ENCODE data around the gene CASZ1.

Gene CASZ1

GRCh38 chr1:10724948-10725847 lies 71.2 kb downstream of the CASZ1 start:
- DNase-seq (ENCODE audit: low read depth in 3 of 3) = no peak

GRCh38 chr1:10724511-10724910 lies 71.9 kb downstream of the CASZ1 start:
- DNase-seq (ENCODE audit: low read depth in 3 of 3) = no peak

GRCh38 chr1:10724052-10724494 lies 72.4 kb downstream of the CASZ1 start:
- no peak for DNase-seq (ENCODE audit: low read depth in 3 of 3)

DNA sequence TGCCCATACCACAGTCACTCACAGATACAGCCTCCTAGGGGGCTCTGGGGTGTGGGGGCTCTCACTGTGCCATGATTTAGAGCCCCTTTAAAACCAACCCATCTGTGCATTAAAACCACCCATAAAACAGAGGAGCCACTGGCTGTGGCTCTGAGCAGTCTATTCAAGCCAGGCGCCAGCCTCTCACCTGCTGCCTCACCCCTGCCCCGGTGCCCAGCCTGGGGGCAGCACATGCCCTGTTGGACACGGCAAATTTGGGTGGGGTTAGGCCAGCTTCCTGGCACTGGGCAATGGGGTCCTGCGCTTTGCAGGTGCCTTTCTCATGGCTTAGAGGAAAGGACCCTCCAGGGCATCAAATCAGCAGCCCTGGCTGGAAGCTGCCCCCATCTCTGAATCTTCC lies 73.1 kb downstream of the CASZ1 start:
- no peak for DNase-seq (ENCODE audit: low read depth in 3 of 3)

- no peak for DNase-seq (ENCODE audit: low read depth in 3 of 3)
Observed at GRCh38 chr1:10722803-10723202, 73.6 kb downstream of the CASZ1 start.

DNA sequence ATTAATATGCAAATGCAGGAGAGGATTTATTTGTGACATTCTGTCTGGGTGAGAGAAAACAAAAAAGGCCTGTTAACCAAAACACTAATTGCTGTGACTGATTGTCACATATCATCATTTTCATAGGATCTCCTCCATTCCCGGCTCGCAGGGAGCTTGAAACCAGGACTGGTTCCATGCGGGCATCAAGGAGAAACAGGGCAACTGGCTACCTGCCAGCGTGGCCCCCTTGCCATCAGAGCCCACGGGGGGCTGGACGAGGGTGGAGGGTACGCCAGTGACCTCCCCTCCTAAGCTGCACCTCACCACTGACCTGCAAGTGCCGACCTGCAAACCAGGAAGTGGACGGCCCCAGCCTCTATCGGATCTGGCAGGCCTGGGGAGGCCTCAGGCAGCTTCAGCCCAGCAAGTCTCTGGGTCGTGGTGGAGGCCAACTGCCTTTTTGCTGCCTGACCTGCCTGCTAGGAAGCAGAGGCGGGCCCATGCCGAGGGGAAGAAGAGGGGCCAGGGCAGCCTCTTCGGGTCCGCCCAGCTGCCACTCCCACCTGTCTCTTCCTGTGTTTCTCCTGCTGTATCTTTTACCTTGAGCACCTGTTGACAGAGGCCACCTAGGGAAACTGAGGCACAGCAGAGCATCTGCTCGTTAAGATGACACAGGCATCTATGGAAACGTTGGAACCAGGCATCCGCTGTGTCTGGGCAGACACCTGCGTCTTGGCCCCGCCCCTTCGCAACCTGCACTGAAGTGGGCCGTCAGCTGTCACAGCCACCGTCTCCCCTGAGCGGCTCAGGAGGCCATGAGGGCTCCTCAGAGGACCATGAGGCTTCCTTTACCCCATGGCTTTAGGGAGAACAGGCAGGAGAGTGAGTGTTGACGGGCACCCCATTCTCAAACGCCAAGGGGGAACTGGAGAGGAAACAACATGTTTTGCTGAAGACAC lies 74.8 kb downstream of the CASZ1 start:
- DNase-seq (ENCODE audit: low read depth in 3 of 3) = no peak

- no peak for DNase-seq (ENCODE audit: low read depth in 3 of 3)
Observed at GRCh38 chr1:10720635-10721034, 75.8 kb downstream of the CASZ1 start.

DNA sequence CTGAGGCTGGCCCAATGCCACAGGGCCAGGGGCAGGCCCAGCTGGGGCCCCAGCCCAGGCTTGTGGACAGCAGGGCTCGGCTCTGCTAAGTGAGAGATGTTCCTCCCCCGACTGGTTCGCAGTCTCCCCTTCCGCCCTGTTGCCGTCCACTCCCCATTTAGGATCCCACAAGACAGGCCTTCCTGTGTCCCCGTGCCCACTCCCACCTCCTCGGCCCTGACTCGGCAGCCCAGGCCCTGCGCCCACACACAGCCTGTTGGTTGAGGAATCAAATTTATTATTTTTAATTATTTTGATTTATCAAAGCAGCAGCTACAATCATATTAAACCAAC lies 78.4 kb downstream of the CASZ1 start:
- no peak for DNase-seq (ENCODE audit: low read depth in 3 of 3)

- DNase-seq (ENCODE audit: low read depth in 3 of 3) = no peak
Observed at GRCh38 chr1:10717296-10718082, 79.0 kb downstream of the CASZ1 start.

GRCh38 chr1:10716840-10717239 lies 79.6 kb downstream of the CASZ1 start:
- no peak for DNase-seq (ENCODE audit: low read depth in 3 of 3)

DNA sequence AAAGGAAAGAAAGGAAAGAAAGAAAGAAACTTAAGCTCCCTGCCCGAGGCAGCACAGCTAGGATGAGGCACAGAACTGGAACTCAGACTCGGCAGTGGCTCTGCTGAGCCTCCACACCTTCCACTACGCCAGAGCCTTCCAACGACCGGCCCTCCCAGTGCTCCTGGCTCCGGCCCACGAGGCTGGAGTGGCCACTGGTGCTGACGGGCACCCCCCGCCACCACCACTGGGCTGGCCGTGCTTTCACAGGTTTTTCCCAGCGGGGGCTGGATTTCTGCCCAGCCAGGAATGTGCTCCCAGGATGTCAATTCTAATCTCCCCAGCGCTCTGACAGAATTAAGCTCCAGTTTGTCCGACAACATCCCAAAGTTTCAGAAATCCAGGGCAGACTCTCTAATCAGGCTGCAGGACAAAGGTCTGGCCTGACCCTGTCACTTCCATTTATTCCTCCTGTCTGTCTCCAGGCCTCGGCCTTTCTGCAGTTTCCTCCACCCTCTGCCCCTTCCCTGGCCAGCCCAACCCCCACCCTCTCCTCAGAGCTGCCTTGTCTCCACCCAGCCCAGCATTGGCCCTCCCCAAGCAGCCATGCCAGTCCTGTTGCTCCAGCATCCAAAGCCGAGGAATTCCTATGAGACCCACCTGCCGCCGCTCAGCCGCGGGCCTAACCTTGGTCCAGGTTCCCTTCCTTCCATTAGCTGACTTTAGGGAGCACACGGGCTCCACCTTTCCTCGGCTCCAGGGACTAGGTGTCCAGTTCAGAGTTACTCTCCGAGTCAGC lies 81.9 kb downstream of the CASZ1 start:
- no peak for DNase-seq (ENCODE audit: low read depth in 3 of 3)

DNA sequence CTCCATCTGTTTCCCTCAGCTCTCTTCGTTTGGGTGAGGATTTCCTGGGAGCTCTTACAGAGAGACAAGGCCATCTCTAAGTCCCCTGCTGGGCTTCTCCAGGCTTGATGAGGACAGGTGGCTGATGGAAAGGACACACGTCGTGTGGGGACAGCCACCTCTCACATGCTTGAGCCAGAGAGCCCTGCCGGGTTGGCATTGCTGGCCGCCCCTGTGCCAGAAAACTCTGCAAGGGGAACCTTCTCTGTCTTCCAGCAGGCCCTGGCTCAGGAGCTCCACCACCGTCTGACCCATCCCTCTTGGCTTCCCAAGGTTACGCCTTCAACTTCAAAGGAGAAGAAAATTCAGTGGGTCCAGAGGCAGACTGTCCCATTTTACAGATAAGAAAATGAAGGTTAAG lies 82.8 kb downstream of the CASZ1 start:
- DNase-seq (ENCODE audit: low read depth in 3 of 3) = no peak

DNA sequence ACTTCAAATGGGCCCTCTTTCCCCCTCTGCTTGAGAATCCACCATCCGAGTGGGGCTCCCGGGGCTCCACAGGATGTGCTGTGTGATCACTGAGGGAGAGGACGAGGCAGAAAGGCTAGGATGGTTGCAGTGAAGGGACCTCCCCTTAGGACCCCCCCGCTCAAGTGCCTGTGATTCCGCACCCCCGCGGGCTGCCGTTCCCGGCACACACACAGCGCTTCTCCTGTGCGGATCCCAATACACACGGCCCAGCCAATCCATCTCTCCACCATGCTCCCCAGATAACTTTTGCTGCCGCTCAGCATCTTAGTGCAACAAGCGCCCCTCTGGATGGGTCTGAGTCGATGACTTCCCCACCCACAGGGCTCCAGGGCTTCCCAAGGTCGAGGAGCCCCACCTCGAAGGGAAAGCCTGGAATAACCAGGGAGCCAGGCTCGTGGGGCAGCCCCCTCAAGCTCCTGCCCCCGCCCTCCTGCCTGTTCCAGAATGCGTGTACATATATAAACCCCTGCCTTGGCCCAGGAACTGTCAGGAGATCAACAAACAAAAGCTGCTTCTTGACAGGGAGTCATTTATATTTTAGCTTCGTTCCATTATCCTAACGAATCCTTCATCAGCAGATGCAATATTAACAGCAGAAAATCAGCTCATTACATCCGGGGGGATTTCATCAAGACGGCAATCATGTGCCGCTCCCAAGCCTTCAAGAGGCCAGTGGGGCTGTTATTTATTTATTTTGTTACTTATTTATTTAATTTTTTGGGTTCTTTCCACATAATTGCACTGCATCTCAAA lies 83.7 kb downstream of the CASZ1 start:
- no peak for DNase-seq (ENCODE audit: low read depth in 3 of 3)

DNA sequence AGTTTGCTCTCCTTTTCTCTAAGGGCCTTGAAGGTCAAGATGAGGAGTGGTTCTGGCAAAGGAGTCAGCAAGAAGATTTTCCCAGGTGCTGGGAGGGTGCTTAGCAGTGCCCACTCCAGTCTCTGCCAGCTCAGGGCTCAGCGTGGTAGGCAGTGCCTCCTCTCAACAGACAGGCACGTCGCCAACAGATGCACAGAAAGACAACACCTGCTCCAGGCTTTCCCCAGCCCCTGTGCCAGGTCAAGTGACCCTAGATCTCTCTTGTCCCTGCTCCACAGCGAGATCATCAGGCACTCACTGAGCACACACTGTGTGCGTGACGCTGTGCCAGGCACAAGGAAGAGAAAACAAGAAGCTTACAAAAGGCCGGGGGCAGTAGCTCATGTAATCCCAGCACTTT lies 86.0 kb downstream of the CASZ1 start:
- DNase-seq (ENCODE audit: low read depth in 3 of 3) = no peak

DNA sequence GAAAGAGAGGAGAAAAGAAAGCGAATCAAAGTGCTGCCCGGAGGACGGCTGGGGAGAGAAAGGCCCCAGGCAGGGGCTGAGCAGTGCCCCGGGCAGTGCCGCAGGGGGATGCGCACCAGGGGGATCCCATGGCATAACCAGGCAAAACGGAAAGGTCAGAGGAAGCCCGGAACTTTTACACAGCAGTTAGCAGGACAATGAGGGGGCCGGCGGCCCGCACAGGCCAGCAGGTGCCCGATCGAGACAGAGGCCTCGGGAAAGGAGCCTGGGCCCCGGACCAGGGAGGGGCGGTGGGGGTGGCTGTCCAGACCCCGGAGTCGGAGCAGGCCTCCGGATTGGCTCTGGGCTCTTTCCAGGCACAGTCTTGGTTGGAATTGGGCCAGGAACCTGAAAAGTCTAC lies 86.8 kb downstream of the CASZ1 start:
- no peak for DNase-seq (ENCODE audit: low read depth in 3 of 3)

GRCh38 chr1:10709165-10709564 lies 87.3 kb downstream of the CASZ1 start:
- DNase-seq (ENCODE audit: low read depth in 3 of 3) = no peak

GRCh38 chr1:10708757-10709156 lies 87.7 kb downstream of the CASZ1 start:
- no peak for DNase-seq (ENCODE audit: low read depth in 3 of 3)

GRCh38 chr1:10707208-10707607 lies 89.2 kb downstream of the CASZ1 start:
- no peak for DNase-seq (ENCODE audit: low read depth in 3 of 3)

GRCh38 chr1:10706376-10706913 lies 90.0 kb downstream of the CASZ1 start:
- DNase-seq (ENCODE audit: low read depth in 3 of 3) = no peak

GRCh38 chr1:10705953-10706352 lies 90.5 kb downstream of the CASZ1 start:
- no peak for DNase-seq (ENCODE audit: low read depth in 3 of 3)

All from stimulated activated CD4-positive, alpha-beta T cell treated with anti-CD3 and anti-CD28 coated beads, TNF-alpha, amount 100 ng/mL, for 48 hours (primary cell).